NCI-H2081 treated with DMSO at 0.1 percent for 48 hours (cell line): Measurements from ENCODE around the gene HNMT.

Source experiments
- DNase-seq: peaks from one replicate; lab custom pipeline; 2025; lab: John Stamatoyannopoulos, UW

Gene HNMT

DNA sequence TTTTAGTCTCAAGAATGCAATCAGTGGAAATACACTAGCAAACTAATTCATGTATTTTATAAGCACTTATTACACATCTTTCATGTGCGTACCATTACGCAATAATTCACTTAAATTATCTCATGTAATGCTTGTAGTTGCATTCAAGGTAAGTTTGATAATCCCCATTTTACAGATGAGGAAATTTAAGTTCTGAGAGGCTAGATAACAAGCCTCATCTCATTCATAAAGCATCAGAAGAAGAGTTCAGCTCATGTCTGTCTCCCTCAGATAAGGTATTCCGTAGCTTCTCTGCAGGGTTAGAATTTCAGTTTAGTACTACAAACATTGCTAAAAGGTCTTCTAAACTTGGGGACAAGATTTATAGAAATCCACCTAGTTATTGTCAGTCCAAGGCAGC lies 47.8 kb downstream of the HNMT start:
- no peak for DNase-seq

GRCh38 chr2:138012968-138013367 lies 48.7 kb downstream of the HNMT start:
- no peak for DNase-seq

GRCh38 chr2:138013639-138014038 lies 49.4 kb downstream of the HNMT start:
- DNase-seq, result no peak

- no peak for DNase-seq
These were observed 51.2 kb downstream of the HNMT start for GRCh38 chr2:138015494-138015893.

DNA sequence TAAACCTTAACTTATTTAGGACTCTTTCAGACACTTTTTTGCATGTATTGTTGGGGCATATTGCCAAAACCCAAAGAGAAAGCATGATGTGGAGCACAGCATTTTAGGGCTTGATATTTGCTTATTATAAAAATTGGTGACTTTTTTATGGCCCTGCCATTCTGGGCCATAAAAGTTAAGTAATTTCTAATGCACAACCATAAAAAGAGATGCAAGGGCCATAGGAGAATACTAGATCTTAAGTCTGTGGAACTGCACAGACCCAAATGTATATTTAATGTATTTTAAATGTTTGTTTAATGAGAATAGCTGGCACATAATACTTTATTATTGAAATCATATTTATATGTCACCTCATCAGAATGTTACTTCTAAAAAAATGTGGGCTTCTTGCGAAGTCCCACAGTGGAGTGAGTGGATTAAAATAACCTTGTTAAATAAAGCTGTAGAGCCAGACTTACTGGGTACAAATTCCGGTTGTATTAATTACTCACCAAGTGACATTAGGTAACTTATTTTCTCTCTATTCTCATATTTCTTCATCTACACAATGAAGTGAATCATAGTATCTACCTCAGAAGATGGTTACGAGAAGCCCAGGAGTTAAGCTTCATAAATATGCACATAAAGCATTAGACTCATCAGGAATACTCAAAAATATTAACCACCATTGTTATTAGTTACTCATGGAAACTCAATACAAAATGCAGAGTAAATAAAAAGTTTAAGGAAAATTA lies 52.2 kb downstream of the HNMT start:
- DNase-seq, result no peak

DNA sequence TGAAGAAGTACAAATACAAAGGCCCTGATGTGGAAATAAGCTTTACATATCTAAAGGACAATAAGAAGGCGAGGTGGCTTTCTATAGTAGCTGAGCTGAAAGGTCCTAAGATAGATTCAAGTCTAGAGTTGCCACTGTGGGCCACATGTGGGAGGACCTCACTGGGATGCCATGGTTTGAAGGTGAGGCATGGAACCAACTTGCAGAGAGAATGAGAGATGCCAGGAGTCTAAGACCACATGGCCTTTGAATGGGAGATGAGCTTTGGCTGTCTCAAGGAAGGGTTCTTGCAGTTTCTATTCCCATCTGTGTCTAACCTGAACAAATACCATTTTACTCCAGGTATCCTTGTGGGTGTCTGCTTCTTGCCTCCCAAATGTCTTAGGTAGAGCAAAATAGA lies 53.6 kb downstream of the HNMT start:
- DNase-seq, result no peak

DNA sequence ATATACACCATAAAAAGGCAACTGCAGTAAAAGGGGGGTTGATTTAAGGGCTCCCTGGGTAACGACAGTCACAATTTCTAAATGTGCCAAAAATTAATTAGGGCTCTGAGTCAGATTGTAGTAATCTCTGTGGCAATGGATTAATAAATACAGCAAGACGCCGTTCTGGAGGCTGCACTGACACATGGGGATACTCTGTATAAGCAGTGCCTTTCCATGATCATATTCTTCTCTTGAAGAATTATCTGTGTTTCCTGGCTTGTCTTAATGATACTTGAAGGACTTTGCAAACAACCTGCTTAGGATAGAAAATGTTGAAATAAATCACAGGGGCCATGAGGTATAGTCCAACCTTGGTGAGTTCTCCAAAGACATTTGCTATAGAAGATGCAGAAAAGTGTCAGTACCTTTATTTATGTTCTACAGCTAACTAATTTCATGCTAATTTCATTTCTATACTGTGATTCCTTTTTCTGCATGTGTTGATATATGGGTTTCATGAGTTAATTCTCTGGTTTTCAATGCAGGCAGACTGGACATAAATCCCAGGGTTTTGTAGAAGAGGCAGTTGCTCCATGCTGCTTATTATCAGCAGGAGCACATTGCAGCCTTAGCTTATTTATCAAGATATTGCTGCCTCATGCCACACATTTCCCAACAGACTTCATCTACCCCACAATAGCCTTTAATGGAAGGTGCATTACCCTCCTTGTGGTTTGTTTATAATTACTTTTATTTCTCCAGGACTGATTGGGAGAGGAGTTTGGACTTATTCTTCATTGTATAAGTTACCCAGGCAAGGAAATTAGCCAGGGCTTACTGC lies 54.8 kb downstream of the HNMT start:
- no peak for DNase-seq

- DNase-seq, result no peak
These were observed 56.2 kb downstream of the HNMT start for GRCh38 chr2:138020432-138020831.

GRCh38 chr2:138021154-138021553 lies 56.9 kb downstream of the HNMT start:
- DNase-seq, result no peak

- DNase-seq, result no peak
These were observed 59.0 kb downstream of the HNMT start for GRCh38 chr2:138023298-138023697.

- no peak for DNase-seq
These were observed 59.7 kb downstream of the HNMT start for GRCh38 chr2:138023976-138024375.

DNA sequence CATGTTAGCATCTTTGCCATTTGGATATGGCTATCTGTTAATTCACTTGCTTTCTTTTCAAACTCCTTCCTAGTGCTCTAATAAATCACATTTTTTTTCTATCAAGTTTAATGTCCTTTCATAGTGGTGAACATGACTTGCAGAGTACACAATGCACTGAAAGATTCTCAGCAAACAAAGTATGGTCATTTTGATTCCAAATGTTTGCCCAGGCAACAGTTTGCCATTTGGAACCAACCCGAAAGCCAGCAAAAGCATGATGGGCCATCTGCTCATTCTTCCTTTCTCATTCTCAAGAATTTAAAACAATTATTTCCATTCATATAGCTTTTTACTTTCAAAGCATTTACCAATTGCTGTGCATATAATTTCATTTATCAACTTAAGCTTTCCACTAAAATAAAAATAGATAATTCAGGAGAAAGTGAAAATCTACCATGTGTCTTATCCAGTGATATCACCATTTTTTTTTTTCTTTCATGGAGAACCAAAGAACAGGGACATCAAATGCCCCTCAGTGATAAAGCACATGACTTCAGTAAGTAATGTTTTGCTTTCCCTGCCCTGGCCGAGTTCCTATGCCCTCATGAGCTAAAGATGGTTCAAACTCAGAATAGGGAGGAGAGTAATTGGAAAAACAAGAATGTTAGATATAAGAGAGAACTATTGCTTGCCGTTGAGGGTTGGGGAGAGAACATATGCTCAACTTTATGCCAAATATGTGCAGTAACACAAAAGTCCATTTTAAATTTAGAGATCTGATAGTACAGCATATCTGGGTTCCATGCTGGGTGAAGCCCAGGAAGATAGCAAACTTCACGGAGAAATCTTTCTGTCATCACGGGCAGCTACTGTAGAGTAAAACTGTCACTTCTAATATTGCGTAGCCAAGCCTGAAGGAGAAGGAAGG lies 62.1 kb downstream of the HNMT start:
- DNase-seq, result no peak

- DNase-seq, result no peak
These were observed 64.3 kb downstream of the HNMT start for GRCh38 chr2:138028538-138028937.

- no peak for DNase-seq
These were observed 65.0 kb downstream of the HNMT start for GRCh38 chr2:138029276-138029675.

- DNase-seq, result no peak
These were observed 66.2 kb downstream of the HNMT start for GRCh38 chr2:138030459-138030858.

GRCh38 chr2:138032334-138032733 lies 68.1 kb downstream of the HNMT start:
- DNase-seq, result no peak

DNA sequence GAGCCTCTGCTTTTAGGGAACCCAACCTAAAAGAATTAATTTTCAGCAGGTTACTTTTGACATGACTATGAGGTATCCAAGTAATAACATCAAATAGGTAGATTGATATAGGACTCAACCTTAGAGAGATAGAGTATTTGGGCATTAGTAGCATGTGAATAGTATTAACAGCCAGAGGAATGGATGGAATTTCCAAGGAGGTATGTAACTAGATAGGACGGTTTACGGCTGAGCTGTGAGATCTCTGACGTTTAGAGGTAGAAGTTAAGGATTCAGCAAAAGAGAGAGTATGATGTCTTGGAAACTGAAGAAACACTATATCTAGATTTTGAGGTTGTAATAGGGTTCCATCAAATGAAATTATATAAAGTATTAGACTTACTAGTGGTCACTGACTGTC lies 70.3 kb downstream of the HNMT start:
- no peak for DNase-seq

DNA sequence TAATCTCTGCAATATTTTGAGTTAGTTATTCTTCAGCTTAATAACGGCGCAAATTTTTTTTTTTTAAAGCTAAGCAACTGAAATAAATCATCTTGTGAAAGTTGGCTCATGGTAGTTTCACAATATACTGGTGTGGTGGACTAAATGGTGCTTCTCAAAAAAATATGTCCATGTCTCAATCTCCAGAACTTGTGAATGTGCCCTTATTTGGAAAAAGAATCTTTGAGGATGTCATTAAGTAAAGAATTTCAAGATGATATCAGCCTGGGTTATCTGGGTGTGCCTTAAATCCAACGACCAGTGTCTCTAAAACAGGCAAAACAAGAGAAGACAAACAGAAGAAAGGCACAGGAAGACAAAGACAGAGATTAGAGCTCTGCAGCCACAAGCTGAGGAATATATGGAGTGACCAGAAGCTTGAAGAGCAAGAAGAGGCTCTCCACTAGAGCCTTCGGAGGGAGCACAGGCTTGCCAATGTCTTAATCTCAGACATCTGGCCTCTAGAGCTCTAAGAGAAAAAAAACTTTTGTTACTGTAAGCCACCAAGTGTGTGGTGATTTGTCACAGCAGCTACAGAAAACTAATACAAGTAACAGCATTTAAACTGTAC lies 71.4 kb downstream of the HNMT start:
- no peak for DNase-seq

GRCh38 chr2:138036522-138036921 lies 72.2 kb downstream of the HNMT start:
- DNase-seq, result no peak

- no peak for DNase-seq
These were observed 72.8 kb downstream of the HNMT start for GRCh38 chr2:138037090-138037489.

DNA sequence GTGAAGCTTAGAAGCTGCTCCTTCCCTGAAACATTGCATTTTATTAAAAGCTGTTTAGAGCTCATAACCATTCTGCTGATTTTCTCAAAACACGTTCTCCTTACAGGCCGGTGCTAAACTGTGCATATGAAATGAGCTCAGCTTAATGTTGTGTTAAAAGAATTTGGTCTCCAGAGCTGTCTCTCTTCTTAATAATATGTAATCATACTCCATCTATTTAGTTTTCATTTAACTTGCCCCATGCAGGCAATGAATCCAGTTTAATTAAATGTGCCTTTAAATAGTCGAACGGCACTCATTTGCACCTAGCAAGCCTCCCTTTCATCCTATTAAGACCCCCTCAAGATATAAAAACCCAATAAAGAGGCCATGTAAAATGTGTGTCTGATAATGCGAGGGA lies 76.3 kb downstream of the HNMT start:
- no peak for DNase-seq

GRCh38 chr2:138042311-138042710 lies 78.0 kb downstream of the HNMT start:
- DNase-seq, result no peak
